Suppressor macrophage (primary cell): ENCODE data around the gene KRTAP9-8.
A peak's percentile ranks its signal among the peaks of the same experiment; 100 is the strongest.
"Not testable (repeated sequence)": the region's sequence is repeated elsewhere in the genome, so short reads cannot be mapped to it uniquely, and the experiment has no call there.

Experiments
- DNase-seq, 4 experiments: peaks; one replicate each; pipeline ENCODE4 v3.0.0-alpha.2; 2020 to 2022
- total RNA-seq, 17 experiments: gene quantifications; one replicate each; lab custom pipeline; 2026; ENCODE audit warnings: mixed read lengths in 6 of 17, inconsistent platforms in 3 of 17; lab: John Stamatoyannopoulos, UW

The KRTAP9-8 gene, protein sequence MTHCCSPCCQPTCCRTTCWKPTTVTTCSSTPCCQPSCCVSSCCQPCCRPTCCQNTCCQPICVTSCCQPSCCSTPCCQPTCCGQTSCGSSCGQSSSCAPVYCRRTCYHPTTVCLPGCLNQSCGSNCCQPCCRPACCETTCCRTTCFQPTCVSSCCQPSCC
- 0 reads per million in 17 experiments for total RNA-seq

DNA sequence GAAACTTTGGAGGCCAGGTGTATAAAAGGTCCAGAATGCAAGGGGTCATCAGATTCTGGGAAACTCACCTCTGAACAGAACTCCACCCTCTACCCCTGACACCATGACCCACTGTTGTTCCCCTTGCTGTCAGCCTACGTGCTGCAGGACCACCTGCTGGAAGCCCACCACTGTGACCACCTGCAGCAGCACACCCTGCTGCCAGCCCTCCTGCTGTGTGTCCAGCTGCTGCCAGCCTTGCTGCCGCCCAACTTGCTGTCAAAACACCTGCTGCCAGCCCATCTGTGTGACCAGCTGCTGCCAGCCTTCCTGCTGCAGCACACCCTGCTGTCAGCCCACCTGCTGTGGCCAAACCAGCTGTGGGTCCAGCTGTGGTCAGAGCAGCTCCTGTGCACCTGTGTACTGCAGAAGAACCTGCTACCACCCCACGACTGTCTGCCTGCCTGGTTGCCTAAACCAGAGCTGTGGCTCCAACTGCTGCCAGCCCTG is at the start of gene KRTAP9-8:
Gene KRTAP9-8 (plus strand): TSS at position 51 of the 489 bp plus-strand sequence. CDS start 53 bp downstream, at position 104.
- not testable (repeated sequence) for DNase-seq

DNA sequence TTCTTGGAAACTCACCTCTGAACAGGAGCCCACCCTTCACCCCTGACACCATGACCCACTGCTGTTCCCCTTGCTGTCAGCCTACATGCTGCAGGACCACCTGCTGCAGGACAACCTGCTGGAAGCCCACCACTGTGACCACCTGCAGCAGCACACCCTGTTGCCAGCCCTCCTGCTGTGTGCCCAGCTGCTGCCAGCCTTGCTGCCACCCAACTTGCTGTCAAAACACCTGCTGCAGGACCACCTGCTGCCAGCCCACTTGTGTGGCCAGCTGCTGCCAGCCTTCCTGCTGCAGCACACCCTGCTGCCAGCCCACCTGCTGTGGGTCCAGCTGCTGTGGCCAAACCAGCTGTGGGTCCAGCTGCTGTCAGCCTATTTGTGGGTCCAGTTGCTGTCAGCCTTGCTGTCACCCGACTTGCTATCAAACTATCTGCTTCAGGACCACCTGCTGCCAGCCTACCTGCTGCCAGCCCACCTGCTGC is 47.9 kb upstream of the KRTAP9-8 start, which contains the start of gene KRTAP9-1:
Gene KRTAP9-1 (plus strand): TSS at position 51 of the 482 bp plus-strand sequence. CDS start 0 bp downstream, at position 51.
- not testable (repeated sequence) for DNase-seq

DNA sequence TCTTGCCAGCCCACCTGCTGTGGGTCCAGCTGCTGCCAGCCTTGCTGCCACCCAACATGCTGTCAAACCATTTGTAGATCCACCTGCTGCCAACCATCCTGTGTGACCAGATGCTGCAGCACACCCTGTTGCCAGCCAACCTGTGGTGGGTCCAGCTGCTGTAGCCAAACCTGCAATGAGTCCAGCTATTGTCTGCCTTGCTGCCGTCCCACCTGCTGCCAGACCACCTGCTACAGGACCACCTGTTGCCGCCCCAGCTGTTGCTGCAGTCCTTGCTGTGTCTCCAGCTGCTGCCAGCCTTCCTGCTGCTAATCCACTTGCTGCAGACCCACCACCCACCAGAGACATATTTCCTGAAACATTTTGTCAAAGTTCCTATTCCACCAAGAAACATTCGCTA is 47.5 kb upstream of the KRTAP9-8 start:
- no peak for DNase-seq

DNA sequence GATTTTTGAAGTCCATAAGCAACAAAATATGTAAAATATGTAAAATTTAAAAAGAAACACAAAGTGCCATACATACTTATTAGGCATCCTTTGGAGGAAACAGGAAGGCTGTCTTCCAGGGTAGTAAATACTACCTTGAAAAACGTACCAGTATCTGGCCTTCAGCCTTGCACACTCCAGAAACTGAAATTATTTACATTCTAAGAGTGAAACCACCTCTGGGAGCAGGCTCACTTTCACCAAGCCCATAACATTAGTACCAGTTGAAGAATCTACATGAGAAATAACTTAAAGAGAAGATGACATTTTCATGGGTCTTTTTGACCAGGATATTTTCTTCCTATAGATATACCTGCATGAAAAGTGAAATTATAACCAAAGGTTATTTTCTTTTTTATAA is 41.7 kb upstream of the KRTAP9-8 start:
- no peak for DNase-seq

DNA sequence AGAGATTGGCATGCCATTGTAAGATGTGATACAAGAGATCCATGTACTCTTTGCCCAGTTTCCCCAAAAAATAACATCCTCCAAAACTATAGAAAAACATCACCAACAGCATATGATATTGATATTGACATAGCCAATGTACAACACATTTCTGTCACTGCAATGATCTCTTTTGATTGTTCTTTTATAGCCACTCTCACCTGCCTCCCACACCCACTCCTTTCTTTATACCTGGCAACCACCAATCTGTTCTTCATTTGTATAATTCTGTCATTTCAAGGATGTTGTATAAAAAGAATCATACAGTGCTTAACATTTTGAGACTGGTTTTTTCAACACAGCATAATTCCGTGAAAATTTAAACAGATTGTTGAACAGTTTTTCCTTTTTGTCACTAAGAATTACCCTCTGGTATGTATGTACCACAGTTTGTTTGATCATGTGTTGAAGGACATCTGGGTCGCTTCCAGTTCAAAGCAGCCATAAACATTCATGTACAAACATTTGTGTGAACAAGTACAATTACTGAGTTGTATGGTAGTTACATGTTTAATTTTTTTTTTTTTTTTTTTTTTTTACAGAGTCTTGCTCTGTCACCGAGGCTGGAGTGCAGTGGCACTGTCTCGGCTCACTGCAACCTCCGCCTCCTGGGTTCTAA is 38.2 kb upstream of the KRTAP9-8 start:
- no peak for DNase-seq

DNA sequence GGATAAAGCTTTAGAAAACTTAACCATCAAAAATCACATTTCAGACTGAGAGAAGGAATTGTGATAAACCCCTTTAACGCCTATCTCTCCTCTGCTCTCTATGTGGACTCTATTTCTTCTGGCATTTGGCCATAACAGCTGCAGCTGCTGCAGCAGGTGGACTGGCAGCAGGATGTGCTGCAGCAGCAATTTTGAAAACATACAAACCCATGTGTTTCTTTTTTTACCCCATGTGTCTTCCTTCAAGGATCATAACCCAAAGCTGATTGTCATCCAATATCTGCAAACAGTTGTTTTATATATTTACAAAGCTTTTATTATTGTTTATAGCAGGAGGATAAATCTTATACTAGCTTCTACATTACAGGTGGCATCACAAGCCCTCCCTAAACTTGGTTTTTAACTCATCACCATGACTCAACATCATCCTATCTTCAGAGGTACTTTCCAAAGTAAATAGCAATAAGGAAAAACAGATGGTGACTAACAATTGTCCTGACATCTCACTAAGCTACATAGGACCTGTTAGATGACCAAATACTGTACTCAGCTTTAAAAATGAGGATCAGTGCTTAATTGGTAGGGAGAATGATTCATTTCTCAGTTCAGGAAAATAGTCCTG is 25.8 kb upstream of the KRTAP9-8 start:
- no peak for DNase-seq

DNA sequence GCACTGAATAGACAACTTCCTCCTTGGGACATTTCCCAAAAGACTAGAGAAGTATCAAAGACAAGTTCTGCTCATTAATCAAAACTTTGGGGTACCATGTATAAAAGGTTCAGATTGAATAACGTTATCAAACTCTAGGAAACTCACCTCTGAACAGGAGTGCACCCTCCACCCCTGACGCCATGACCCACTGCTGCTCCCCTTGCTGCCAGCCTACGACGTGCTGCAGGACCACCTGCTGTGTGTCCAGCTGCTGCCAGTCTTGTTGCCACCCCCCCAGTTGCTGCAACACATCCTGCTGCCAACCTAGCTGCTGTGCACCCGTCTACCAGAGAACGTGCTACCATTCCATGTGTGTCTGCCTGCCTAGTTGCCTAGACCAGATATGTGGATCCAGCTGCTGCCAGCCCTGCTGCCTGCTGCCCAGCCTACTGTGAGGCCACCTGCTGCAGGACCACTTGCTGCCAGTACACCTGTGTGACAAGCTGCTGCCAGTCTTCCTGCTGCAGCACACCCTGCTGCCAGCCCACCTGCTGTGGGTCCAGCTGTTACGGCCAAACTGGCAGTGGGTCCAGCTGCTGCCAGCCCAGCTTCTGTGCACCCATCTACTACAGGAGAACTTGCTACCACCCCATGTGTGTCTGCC is 25.2 kb upstream of the KRTAP9-8 start:
- no peak for DNase-seq

DNA sequence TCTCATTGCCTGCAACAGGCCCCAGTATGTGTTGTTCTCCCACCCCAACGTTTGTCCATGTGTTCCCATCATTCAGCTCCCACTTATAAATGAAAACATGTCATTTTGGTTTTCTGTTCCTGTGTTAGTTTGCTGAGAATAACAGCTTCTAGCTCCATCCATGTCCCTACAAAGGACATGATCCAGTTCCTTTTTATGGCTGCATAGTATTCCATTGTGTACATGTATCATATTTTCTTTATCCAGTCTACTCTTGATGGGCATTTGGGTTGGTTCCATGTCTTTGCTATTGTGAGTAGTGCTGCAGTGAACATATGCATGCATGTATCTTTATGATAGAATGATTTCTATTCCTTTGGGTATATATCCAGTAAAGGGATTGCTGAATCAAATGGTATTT is 22.1 kb upstream of the KRTAP9-8 start:
- no peak for DNase-seq

DNA sequence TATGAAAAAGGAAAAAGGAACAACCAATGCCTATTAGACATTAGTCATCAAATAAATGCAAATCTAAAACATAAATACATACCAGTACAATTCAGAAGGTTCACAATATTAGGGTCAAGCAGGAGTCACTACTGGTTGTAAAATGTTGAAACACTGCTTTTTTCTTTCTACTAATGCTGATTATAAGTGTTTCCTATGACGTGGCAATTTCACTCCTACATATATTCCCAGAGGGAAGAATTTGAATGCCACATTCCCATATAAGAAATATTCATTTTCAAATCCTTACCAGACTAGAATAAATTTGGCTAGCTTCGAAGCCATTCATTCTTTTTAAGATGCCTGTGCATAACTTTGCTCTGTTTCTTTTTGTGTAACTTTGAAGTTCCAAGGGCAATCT is 14.0 kb upstream of the KRTAP9-8 start:
- no peak for DNase-seq

DNA sequence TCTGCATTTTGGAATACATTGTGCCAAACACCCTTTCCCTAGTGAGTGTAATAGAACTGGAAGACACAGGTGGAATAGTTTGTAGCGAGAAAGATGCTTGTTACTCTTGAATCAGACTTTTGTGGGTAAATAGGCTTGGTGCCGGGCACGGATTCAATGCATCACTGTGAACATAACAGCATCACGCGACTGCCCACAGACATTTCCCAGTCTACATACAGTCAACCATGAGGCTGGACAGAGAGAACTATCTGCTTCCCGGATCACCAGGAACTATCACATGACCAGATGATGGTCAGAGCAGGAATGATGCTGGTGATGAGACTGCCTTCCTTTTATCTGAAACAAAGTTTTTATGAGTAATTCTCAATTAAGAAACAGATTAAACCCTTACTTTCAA is 11.7 kb upstream of the KRTAP9-8 start:
- DNase-seq, result no peak

DNA sequence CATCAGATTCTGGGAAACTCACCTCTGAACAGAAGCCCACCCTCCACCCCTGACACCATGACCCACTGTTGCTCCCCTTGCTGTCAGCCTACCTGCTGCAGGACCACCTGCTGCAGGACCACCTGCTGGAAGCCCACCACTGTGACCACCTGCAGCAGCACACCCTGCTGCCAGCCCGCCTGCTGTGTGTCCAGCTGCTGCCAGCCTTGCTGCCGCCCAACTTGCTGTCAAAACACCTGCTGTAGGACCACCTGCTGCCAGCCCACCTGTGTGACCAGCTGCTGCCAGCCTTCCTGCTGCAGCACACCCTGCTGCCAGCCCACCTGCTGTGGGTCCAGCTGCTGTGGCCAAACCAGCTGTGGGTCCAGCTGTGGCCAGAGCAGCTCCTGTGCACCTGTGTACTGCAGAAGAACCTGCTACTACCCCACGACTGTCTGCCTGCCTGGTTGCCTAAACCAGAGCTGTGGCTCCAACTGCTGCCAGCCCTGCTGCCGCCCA is 11.2 kb upstream of the KRTAP9-8 start, which contains the start of gene KRTAP9-2:
Gene KRTAP9-2 (plus strand): TSS at position 51 of the 498 bp plus-strand sequence. CDS start 7 bp downstream, at position 58.
- not testable (repeated sequence) for DNase-seq

DNA sequence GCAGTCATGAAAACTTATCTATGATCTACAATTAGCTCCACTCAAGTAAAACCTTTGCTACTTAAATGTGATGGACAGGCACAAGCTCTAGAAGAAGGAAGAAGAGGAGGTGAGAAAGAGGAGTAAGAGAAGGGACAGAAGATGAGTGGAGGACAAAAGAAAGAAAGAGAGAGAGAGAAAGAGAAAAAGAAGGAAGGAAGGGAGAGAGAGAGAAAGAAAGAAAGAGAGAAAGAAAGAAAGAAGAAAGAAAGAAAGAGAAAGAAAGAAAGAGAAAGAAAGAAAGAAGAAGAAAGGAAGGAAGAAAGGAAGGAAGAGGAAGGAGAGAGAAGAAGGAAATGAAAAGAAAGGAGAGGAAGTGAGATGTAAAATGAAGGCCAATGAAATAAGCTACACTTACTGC is 7.7 kb upstream of the KRTAP9-8 start:
- DNase-seq, result no peak

DNA sequence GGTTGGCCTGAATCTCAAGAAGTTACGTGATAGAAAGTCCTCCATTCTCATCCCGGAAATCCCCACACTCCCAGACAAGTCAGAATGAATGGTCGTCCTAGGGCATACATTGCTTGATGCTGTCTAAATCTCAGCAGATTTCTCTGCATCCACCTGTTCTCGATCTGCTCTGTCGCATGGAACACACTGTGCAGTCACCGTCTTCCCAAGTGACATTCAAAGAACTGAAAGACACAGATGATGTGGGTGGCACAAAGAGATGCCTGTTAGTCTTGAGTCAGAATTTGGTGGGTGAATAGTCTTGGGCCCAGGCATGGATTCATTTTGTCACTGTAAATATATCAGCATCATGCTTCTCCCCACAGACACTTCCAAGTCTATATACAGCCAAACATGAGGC is 6.1 kb upstream of the KRTAP9-8 start:
- DNase-seq, result no peak

DNA sequence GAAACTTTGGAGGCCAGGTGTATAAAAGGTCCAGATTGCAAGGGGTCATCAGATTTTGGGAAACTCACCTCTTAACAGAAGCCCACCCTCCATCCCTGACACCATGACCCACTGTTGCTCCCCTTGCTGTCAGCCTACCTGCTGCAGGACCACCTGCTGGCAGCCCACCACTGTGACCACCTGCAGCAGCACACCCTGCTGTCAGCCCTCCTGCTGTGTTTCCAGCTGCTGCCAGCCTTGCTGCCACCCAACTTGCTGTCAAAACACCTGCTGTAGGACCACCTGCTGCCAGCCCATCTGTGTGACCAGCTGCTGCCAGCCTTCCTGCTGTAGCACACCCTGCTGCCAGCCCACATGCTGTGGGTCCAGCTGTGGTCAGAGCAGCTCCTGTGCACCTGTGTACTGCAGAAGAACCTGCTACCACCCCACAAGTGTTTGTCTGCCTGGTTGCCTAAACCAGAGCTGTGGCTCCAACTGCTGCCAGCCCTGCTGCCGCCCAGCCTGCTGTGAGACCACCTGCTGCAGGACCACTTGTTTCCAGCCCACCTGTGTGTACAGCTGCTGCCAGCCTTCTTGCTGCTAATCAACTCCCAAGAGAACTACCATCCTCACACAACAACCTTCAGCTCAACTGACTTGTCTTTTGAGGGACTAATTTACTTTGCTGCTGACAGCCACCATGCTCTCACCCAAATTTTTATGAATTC is 5.2 kb upstream of the KRTAP9-8 start, which contains the start of gene KRTAP9-3:
Gene KRTAP9-3 (plus strand): TSS at position 51 of the 707 bp plus-strand sequence. CDS start 53 bp downstream, at position 104.
- not testable (repeated sequence) for DNase-seq

DNA sequence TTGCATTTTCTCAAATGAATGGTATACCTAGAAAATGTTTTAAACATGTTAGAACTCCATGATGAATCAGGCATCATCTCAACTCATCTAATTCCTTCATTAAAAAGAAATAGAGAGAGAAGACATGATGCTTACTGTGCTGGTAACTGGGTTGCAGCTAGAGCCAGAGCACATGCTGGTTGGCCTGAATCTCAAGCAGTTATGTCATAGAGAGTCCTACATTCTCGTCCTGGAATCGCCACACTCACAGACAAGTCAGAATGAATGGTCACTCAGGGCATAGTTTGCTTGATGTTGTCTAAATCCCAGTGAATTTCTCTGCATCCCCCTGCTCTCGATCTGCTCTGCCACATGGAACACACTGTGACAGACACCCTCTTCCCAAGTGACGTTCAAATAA is 683 bp upstream of the KRTAP9-8 start:
- DNase-seq, result not testable (repeated sequence)

DNA sequence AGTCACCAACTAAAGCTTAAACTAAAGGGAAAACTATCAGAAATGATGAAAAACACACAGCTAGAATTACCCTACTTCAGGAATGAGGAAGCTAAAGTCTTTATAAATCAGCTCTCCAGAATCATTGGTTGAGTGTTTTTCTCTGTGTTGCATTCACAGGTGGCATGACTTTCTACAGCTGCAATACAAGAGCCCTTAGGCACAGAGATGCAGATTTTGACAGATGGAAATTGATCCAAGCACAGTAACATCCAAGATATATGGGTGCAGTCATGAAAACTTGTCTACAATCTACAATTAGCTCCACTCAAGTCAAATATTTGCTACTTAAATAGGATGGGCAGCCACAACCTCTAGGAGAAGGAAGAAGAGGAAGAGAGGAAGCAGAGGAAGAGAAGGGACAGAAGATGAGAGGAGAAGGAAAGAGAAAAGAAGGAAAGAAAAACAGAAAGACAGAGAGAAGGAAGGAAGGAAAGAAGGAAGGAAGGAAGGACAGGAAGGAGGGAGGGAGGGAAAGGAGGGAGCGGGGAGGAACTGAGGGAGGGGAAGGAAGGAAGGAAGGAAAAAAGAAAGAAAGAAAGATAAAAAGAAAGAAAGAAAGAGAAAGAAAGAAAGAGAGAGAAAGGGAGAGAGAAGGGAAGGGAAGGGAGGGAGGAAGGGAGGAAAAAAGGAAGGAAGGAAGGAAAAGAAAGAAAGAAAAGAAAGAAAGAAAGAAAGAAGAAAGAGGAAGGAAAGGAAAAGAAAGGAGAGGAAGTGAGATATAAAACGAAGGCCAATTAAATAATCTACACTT is 9.4 kb downstream of the KRTAP9-8 start:
- DNase-seq, result not testable (repeated sequence)

DNA sequence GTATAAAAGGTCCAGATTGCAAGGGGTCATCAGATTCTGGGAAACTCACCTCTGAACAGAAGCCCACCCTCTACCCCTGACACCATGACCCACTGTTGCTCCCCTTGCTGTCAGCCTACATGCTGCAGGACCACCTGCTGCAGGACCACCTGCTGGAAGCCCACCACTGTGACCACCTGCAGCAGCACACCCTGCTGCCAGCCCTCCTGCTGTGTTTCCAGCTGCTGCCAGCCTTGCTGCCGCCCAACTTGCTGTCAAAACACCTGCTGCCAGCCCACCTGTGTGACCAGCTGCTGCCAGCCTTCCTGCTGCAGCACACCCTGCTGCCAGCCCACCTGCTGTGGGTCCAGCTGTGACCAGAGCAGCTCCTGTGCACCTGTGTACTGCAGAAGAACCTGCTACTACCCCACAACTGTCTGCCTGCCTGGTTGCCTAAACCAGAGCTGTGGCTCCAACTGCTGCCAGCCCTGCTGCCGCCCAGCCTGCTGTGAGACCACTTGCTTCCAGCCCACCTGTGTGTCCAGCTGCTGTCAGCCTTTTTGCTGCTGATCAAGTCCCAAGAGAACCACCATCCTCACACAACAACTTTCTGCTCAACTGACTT is 11.9 kb downstream of the KRTAP9-8 start, which contains the start of gene KRTAP9-4:
Gene KRTAP9-4 (plus strand): TSS at position 51 of the 604 bp plus-strand sequence. CDS start 34 bp downstream, at position 85.
- DNase-seq, result not testable (repeated sequence)

DNA sequence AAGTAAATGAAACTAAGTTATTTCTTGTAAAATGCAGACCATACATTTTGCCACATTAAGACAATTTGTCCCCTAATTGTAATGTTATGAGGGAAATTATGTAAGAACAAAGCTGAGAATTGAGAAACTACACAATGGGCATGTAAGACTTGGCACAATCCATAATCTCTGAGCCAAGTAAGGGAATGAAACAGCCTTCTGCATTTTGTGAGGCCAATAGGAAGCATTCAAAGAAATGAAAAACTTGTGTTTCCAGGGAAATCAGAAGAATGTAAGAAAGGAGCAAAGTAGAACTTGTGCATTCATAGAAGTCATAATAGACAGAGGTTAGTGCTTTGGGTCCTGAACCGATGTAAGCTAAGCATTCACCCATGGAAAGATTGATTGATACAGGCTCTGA is 13.5 kb downstream of the KRTAP9-8 start:
- peak in 1 of 4 experiments; percentile 0 for DNase-seq

DNA sequence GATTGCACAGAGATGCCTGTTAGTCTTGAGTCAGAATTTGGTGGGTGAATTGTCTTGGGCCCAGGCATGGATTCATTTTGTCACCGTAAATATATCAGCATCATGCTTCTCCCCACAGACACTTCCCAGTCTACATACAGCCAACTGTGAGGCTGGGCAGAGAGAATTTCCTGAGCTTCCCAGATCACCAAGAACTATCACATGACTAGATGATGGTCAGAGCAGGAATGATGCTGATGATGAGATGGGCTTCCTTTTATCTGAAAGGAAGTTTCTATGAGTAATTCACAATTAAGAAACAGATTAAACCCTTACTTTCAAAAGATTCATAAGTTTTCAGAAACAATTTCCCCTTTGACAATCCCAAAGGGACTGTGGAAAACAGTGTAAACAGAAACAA is 17.1 kb downstream of the KRTAP9-8 start:
- DNase-seq, result peak in 1 of 4 experiments; percentile 0
